Trophoblast cell (in vitro differentiated cells and primary cell): ENCODE measurements around the gene ERCC6L.

ENCODE experiments used
- DNase-seq, 2 donors: peaks; one replicate each; pipeline ENCODE4 v3.0.0-alpha.2; 2016
- H2AFZ ChIP-seq: 2 replicates; pipeline ENCODE4 v1.6.1; 2013; ENCODE audit warnings: low read length, moderate library complexity, mild to moderate bottlenecking; ENCODE audit not compliant: insufficient read depth, poor library complexity
- H2AK5ac ChIP-seq: 2 replicates; pipeline ENCODE4 v1.6.1; 2013; ENCODE audit warnings: mild to moderate bottlenecking, low read length
- H2BK120ac ChIP-seq: 2 replicates; pipeline ENCODE4 v1.6.1; 2013; ENCODE audit warnings: low read length, mild to moderate bottlenecking, moderate library complexity; ENCODE audit not compliant: insufficient read depth, poor library complexity
- H2BK12ac ChIP-seq: 2 replicates; pipeline ENCODE4 v1.6.1; 2013; ENCODE audit warnings: mild to moderate bottlenecking, low read length, moderate library complexity
- H2BK5ac ChIP-seq: 2 replicates; pipeline ENCODE4 v1.6.1; 2013; ENCODE audit warnings: low read length, low read depth, moderate library complexity, mild to moderate bottlenecking; ENCODE audit not compliant: poor library complexity
- H3K14ac ChIP-seq: 2 replicates; pipeline ENCODE4 v1.6.1; 2013; ENCODE audit warnings: mild to moderate bottlenecking, low read length
- H3K18ac ChIP-seq: 2 replicates; pipeline ENCODE4 v1.6.1; 2013; ENCODE audit warnings: mild to moderate bottlenecking, low read length
- H3K23ac ChIP-seq: 2 replicates; pipeline ENCODE4 v1.6.1; 2013; ENCODE audit warnings: low read length
- H3K27ac ChIP-seq: 2 replicates; pipeline ENCODE4 v1.5.1; 2013; ENCODE audit warnings: low read depth, mild to moderate bottlenecking, inconsistent platforms, low read length, moderate library complexity
- H3K27me3 ChIP-seq: 2 replicates; pipeline ENCODE4 v1.6.1; 2013; ENCODE audit warnings: inconsistent platforms, mild to moderate bottlenecking, low read length, moderate library complexity; ENCODE audit not compliant: insufficient read depth
- H3K36me3 ChIP-seq, 2 experiments: 1 replicate in 1 of 2; 2 replicates in 1 of 2; pipeline ENCODE4 v1.6.1; 2013; ENCODE audit warnings: low read length in 2 of 2, mild to moderate bottlenecking in 2 of 2, moderate library complexity in 1 of 2; ENCODE audit not compliant: insufficient read depth in 2 of 2, control insufficient read depth in 1 of 2
- H3K4ac ChIP-seq: 2 replicates; pipeline ENCODE4 v1.6.1; 2013; ENCODE audit warnings: low read depth, mild to moderate bottlenecking, low read length, moderate library complexity
- H3K4me1 ChIP-seq, 2 experiments: 1 replicate in 1 of 2; 2 replicates in 1 of 2; pipeline ENCODE4 v1.6.1; 2013; ENCODE audit warnings: low read length in 2 of 2, mild to moderate bottlenecking in 2 of 2, moderate library complexity in 1 of 2; ENCODE audit not compliant: insufficient read depth in 2 of 2, control insufficient read depth in 1 of 2
- H3K4me2 ChIP-seq: 2 replicates; pipeline ENCODE4 v1.6.1; 2013; ENCODE audit warnings: inconsistent platforms, mild to moderate bottlenecking, low read length, moderate library complexity
- H3K4me3 ChIP-seq: 2 replicates; pipeline ENCODE4 v1.5.1; 2013; ENCODE audit warnings: mild to moderate bottlenecking, low read depth, low read length, inconsistent platforms
- H3K79me1 ChIP-seq: one replicate; pipeline ENCODE4 v1.6.1; 2013; ENCODE audit warnings: low read length
- H3K79me2 ChIP-seq: 2 replicates; pipeline ENCODE4 v1.6.1; 2013; ENCODE audit warnings: low read length, mild to moderate bottlenecking; ENCODE audit not compliant: control insufficient read depth, insufficient read depth, poor library complexity
- H3K9ac ChIP-seq: 2 replicates; pipeline ENCODE4 v1.6.1; 2013; ENCODE audit warnings: mild to moderate bottlenecking, low read length
- H3K9me3 ChIP-seq: 2 replicates; pipeline ENCODE4 v1.6.1; 2013; ENCODE audit warnings: low read depth, mild to moderate bottlenecking, control low read depth, inconsistent platforms, low read length; ENCODE audit not compliant: insufficient read depth
- H4K12ac ChIP-seq: 2 replicates; pipeline ENCODE4 v1.6.1; 2013; ENCODE audit warnings: low read depth, mild to moderate bottlenecking, low read length, moderate library complexity
- H4K8ac ChIP-seq: 2 replicates; pipeline ENCODE4 v1.6.1; 2013; ENCODE audit warnings: low read depth, mild to moderate bottlenecking, low read length, moderate library complexity
- H4K91ac ChIP-seq: one replicate; pipeline ENCODE4 v1.6.1; 2013; ENCODE audit warnings: low read depth, mild to moderate bottlenecking, low read length, moderate library complexity
- WGBS: extraction: QIAGEN DNeasy Blood & Tissue Kit; methylation state at CpG from one replicate; pipeline ENCODE4 v1.1.7; 2013; ENCODE audit warnings: missing lambda C conversion rate; ENCODE audit not compliant: insufficient read length, insufficient coverage; ENCODE audit errors: extremely low coverage; 5-methylcytosine and 5-hydroxymethylcytosine counted together

The ERCC6L gene

DNA sequence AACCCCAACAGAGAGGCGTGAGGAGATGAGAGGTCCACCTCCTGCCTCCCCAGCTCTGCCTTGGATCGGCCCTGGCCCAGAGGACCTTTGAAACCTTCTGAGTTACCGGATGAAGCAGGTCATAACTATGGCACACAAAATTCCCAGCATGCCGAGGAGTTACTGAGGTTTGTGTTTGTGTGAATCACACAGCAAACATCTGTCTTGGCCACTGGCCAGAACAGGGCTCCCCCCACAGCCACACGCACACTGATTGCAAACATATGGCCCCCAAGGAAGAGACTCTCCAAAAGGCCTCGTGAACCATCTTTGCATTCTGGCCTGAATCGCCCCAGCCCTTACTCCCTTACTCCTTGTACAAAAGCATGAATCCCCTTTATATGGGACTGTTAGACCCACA, 19.3 kb upstream of the ERCC6L start:
- Histone ChIP-seq H3K79me1 (no peaks in the 10 kb centered on the region), H3K18ac (no peak overlapping the region), H3K4me1 (peaks cover 0 to 5% of the 10 kb centered on the region in 2 experiments), H3K36me3 (no peaks in the 10 kb centered on the region), H3K79me2 (no peaks in the 10 kb centered on the region), H3K9me3 (no peaks in the 10 kb centered on the region), H4K91ac (no peak overlapping the region), H3K4ac (no peak overlapping the region), H3K23ac (no peak overlapping the region), H3K14ac (no peak overlapping the region), H3K4me3 (no peak overlapping the region), H2AK5ac (no peak overlapping the region), H2AFZ (no peak overlapping the region), H2BK12ac (no peak overlapping the region), H4K12ac (no peak overlapping the region), H3K27me3 (no peaks in the 10 kb centered on the region), H4K8ac (no peak overlapping the region), H3K27ac (no peak overlapping the region), H3K4me2 (no peak overlapping the region), H2BK5ac (no peak overlapping the region), H3K9ac (no peak overlapping the region), H2BK120ac (no peak overlapping the region)
- DNase-seq: peak in 1 of 2 donors; percentile 38
- WGBS: no CpG with 5 or more reads among the region's 7 CpGs

DNA sequence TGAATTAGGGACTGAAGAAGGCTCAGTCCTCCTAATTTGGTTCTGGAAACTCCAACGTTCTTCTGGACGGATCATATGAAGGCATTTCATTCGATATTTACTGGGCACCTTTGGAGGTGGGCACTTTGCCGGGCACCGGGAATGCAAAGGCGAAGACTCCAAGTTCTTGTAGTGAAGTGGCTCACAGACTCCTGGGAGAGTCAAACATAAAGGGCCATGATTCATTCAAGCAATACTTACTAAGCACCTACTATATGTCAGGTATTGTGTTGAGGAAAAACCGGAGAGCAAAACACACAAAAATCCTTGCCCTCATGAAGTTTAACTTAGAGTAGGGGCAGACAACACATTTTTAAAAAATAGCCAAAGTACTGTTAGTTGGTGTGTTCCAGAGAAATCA, 17.0 kb upstream of the ERCC6L start:
- Histone ChIP-seq H2BK12ac (no peak overlapping the region), H3K14ac (no peak overlapping the region), H2AFZ (no peak overlapping the region), H3K9ac (no peak overlapping the region), H3K36me3 (no peaks in the 10 kb centered on the region), H4K12ac (no peak overlapping the region), H3K79me2 (no peaks in the 10 kb centered on the region), H3K18ac (no peak overlapping the region), H3K27ac (no peak overlapping the region), H3K4me3 (no peak overlapping the region), H3K4me1 (peaks cover 0 to 5% of the 10 kb centered on the region in 2 experiments), H4K91ac (no peak overlapping the region), H3K23ac (no peak overlapping the region), H2BK120ac (no peak overlapping the region), H3K9me3 (no peaks in the 10 kb centered on the region), H3K4me2 (no peak overlapping the region), H3K4ac (no peak overlapping the region), H4K8ac (no peak overlapping the region), H2AK5ac (no peak overlapping the region), H3K79me1 (no peaks in the 10 kb centered on the region), H3K27me3 (no peaks in the 10 kb centered on the region), H2BK5ac (no peak overlapping the region)
- WGBS: no CpG with 5 or more reads among the region's 7 CpGs
- DNase-seq: no peak

DNA sequence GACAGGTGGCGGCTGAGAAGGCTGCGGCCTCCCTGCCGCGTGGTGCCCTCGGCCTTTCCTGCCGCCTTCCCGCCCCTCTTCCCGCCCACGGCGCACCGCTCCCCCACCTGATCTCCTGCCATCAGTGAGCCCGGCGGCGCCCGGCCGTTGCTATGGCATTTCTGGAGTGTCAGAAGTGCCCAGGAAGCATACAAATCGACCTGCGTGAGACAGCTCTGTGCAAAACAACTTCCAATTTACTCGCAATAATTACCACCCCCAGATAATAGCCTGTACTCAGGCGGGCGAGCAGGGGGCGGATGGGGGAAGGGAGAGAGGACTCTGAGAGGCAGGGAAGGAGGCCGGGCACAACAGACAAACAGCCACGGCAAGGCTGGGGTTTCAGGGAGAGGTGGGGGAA, 16.6 kb upstream of the ERCC6L start:
- Histone ChIP-seq H3K18ac (no peak overlapping the region), H3K4ac (no peak overlapping the region), H4K8ac (no peak overlapping the region), H3K79me1 (no peaks in the 10 kb centered on the region), H3K27me3 (no peaks in the 10 kb centered on the region), H2BK120ac (no peak overlapping the region), H2BK12ac (no peak overlapping the region), H3K36me3 (no peaks in the 10 kb centered on the region), H3K4me2 (peak overlapping the region; percentile 53), H3K79me2 (no peaks in the 10 kb centered on the region), H3K14ac (no peak overlapping the region), H3K4me1 (peaks cover 0 to 5% of the 10 kb centered on the region in 2 experiments), H3K4me3 (no peak overlapping the region), H3K23ac (no peak overlapping the region), H4K91ac (no peak overlapping the region), H2BK5ac (no peak overlapping the region), H3K9me3 (no peaks in the 10 kb centered on the region), H2AFZ (no peak overlapping the region), H4K12ac (no peak overlapping the region), H3K9ac (no peak overlapping the region), H3K27ac (no peak overlapping the region), H2AK5ac (no peak overlapping the region)
- WGBS: no CpG with 5 or more reads among the region's 24 CpGs
- no peak for DNase-seq

DNA sequence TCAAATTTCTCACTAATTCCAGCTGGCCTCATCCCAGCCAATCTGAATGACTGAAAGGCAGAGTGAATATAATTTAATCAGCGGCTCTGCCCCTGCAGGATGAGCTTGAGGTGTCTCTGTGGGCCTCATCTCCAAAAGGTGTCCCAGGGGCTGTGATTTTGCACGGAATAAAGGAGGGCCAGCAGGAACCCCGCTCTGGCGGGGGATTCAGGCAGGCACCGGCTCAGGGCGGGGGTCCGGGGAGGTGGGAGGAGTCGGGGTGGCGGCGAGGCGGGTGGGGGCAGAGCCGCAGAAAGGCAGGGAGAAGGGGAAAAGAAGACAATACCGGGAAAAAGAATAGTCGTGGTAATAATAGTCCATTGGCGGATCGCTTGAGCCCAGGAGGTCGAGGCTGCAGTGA, 16.0 kb upstream of the ERCC6L start:
- no peak overlapping the region for H4K12ac ChIP-seq
- H2BK12ac ChIP-seq: no peak overlapping the region
- no peak overlapping the region for H3K23ac ChIP-seq
- no peak overlapping the region for H3K4me2 ChIP-seq
- no peaks in the 10 kb centered on the region for H3K9me3 ChIP-seq
- no peak overlapping the region for H3K9ac ChIP-seq
- H2BK120ac ChIP-seq: no peak overlapping the region
- no peaks in the 10 kb centered on the region for H3K79me1 ChIP-seq
- no peaks in the 10 kb centered on the region for H3K36me3 ChIP-seq
- no peak for DNase-seq
- H4K8ac ChIP-seq: no peak overlapping the region
- H3K27ac ChIP-seq: no peak overlapping the region
- no peak overlapping the region for H2AFZ ChIP-seq
- H2BK5ac ChIP-seq: no peak overlapping the region
- no peaks in the 10 kb centered on the region for H3K27me3 ChIP-seq
- no peak overlapping the region for H3K4me3 ChIP-seq
- WGBS: no CpG with 5 or more reads among the region's 17 CpGs
- H2AK5ac ChIP-seq: no peak overlapping the region
- no peak overlapping the region for H3K4ac ChIP-seq
- no peaks in the 10 kb centered on the region for H3K79me2 ChIP-seq
- peaks cover 0 to 5% of the 10 kb centered on the region in 2 experiments for H3K4me1 ChIP-seq
- H4K91ac ChIP-seq: no peak overlapping the region
- no peak overlapping the region for H3K18ac ChIP-seq
- no peak overlapping the region for H3K14ac ChIP-seq
